Spinal cord (tissue), 10 donors: Measurements from ENCODE around the gene MED15. TPM values are rescaled to one million over a fixed set of nuclear protein-coding genes. Genes with fewer than 3 reads are reported as not detected.
"Not testable (repeated sequence)": the region's sequence is repeated elsewhere in the genome, so short reads cannot be mapped to it uniquely, and the experiment has no call there.

Source experiments
- DNase-seq, 6 donors: peaks; one replicate each; pipeline versions ENCODE4 v3.0.0 to v3.0.0-alpha.2; 2013 to 2015; ENCODE audit warnings: low spot score in 6 of 6, low read depth in 4 of 6
- H3K27ac ChIP-seq: one replicate; pipeline ENCODE4 v1.5.1; 2013; ENCODE audit warnings: low read depth, low read length, control low read depth
- H3K27me3 ChIP-seq: one replicate; pipeline ENCODE4 v1.6.1; 2013; ENCODE audit warnings: low read length; ENCODE audit not compliant: control insufficient read depth, insufficient read depth
- H3K36me3 ChIP-seq: one replicate; pipeline ENCODE4 v1.6.1; 2013; ENCODE audit warnings: low read length; ENCODE audit not compliant: control insufficient read depth, insufficient read depth
- H3K4me1 ChIP-seq: one replicate; pipeline ENCODE4 v1.6.1; 2013; ENCODE audit warnings: low read length; ENCODE audit not compliant: control insufficient read depth, insufficient read depth
- H3K4me3 ChIP-seq: one replicate; pipeline ENCODE4 v1.5.1; 2013; ENCODE audit warnings: low read depth, low read length, control low read depth
- H3K9me3 ChIP-seq: one replicate; pipeline ENCODE4 v1.6.1; 2013; ENCODE audit warnings: low read length; ENCODE audit not compliant: control insufficient read depth, insufficient read depth
- WGBS: methylation state at CpG from one replicate; pipeline ENCODE4 v1.1.5; 2013; ENCODE audit warnings: missing lambda C conversion rate; ENCODE audit not compliant: insufficient coverage; 5-methylcytosine and 5-hydroxymethylcytosine counted together
- polyA plus RNA-seq, 2 donors: library from polyadenylated mRNA; unstranded; fragments of 120-200 nt; gene quantifications; one replicate each; pipeline ENCODE4 v1.2.1, GENCODE V29; 2013; ENCODE audit not compliant: insufficient read length in 2 of 2
- total RNA-seq, 2 donors: library from RNA; depleted of rRNA in 1 of 2; stranded (reverse); fragments of 120-200 nt in 1 of 2; fragments of >200 nt in 1 of 2; gene quantifications; one replicate each; pipeline versions ENCODE4 v1.2.3 to v1.2.4, GENCODE V29; 2013 to 2014
- donor health status: healthy.

MED15 gene
- total and polyA plus RNA-seq, 4 donors: 16.1 to 67.8 (median 36.4) TPM

DNA sequence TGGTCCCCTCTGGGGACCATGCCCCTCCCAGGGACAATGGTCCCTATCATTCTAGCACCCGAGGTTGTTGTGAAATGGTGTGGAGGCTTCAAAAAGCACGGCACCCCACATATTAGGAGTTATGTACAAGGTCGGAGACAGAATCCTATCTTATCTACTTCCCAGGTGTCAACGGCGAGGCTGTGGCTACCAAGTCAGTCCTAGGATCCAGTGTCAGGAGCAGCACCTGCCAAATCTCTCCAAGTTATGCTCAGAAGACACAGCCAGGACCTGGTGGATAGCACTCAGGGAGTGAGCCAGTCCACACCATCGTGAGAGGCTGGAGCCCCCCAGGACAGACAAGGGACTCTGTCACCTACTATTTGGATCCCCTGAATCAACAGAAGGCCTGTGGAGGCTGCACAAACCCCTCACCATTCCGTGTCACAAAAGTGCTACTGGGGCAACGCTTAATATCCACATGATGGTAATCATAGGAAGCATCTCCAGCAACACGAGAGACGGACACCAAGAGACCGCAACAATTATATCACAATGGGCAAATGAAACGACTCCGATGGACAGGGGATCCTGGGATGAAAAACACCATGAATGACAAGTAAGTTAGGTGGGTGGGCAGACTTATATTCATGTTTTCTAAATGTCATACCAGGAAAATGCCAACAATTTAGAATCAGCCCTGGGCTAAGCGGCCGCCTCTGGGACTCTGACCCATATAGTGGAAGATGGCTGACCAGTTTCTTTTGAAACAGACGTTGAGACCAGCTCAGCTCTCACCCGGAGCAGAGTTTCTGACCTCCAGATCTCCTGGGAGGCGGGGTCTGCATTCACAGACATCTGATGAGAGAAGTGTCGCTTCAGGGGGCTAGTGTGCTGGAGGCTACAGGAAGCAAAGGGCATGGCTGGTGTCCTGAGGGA, 108.4 kb downstream of the MED15 start:
- Histone ChIP-seq H3K4me1 (peaks cover 6% of the 10 kb centered on the region), H3K27ac (peak overlapping the region; percentile 21)
- 80% methylated on average over 15 of the region's 19 CpGs for WGBS

GRCh38 chr22:20616451-20617043, 109.1 kb downstream of the MED15 start:
- no peak overlapping the region for H3K4me3 ChIP-seq
- DNase-seq: peak in 1 of 6 donors; percentile 37
- no peaks in the 10 kb centered on the region for H3K36me3 ChIP-seq
- 81% methylated on average over 7 of the region's 10 CpGs for WGBS
- H3K4me1 ChIP-seq: peaks cover 6% of the 10 kb centered on the region
- peak overlapping the region; percentile 21 for H3K27ac ChIP-seq
- H3K9me3 ChIP-seq: no peaks in the 10 kb centered on the region
- no peaks in the 10 kb centered on the region for H3K27me3 ChIP-seq

More for the DNA sequence above, 108.4 kb downstream of the MED15 start:
- no peaks in the 10 kb centered on the region for H3K36me3 ChIP-seq
- no peaks in the 10 kb centered on the region for H3K27me3 ChIP-seq
- H3K4me3 ChIP-seq: no peak overlapping the region
- H3K9me3 ChIP-seq: no peaks in the 10 kb centered on the region
- DNase-seq: no peak

GRCh38 chr22:20618488-20618887, 111.1 kb downstream of the MED15 start:
- no peak overlapping the region for H3K27ac ChIP-seq
- H3K27me3 ChIP-seq: no peaks in the 10 kb centered on the region
- DNase-seq: no peak
- no peaks in the 10 kb centered on the region for H3K9me3 ChIP-seq
- no peaks in the 10 kb centered on the region for H3K4me1 ChIP-seq
- WGBS: 85% methylated on average over 3 of the region's 4 CpGs
- H3K4me3 ChIP-seq: no peak overlapping the region
- no peaks in the 10 kb centered on the region for H3K36me3 ChIP-seq

- no peaks in the 10 kb centered on the region for H3K4me1 ChIP-seq
- no peaks in the 10 kb centered on the region for H3K9me3 ChIP-seq
- H3K27ac ChIP-seq: no peak overlapping the region
- H3K4me3 ChIP-seq: no peak overlapping the region
- no peaks in the 10 kb centered on the region for H3K36me3 ChIP-seq
- H3K27me3 ChIP-seq: no peaks in the 10 kb centered on the region
- no peak for DNase-seq
- WGBS: 94% methylated on average over 7 of the region's 8 CpGs
Observed at GRCh38 chr22:20619045-20619892, 111.9 kb downstream of the MED15 start.

GRCh38 chr22:20619893-20620194, 112.4 kb downstream of the MED15 start:
- H3K4me1 ChIP-seq, H3K9me3 ChIP-seq, DNase-seq, H3K36me3 ChIP-seq, H3K27me3 ChIP-seq, H3K27ac ChIP-seq, H3K4me3 ChIP-seq: not testable (repeated sequence)
- WGBS: 100% methylated on average over 1 of the region's 1 CpG

GRCh38 chr22:20621162-20621561, 113.8 kb downstream of the MED15 start:
- Histone ChIP-seq H3K4me1 (no peaks in the 10 kb centered on the region), H3K9me3 (no peaks in the 10 kb centered on the region), H3K4me3 (no peak overlapping the region), H3K27ac (no peak overlapping the region), H3K36me3 (no peaks in the 10 kb centered on the region), H3K27me3 (no peaks in the 10 kb centered on the region)
- no peak for DNase-seq
- WGBS: no CpG with 5 or more reads among the region's 1 CpG

- Histone ChIP-seq H3K9me3 (no peaks in the 10 kb centered on the region), H3K4me3 (no peak overlapping the region), H3K36me3 (no peaks in the 10 kb centered on the region), H3K27me3 (no peaks in the 10 kb centered on the region), H3K4me1 (no peaks in the 10 kb centered on the region), H3K27ac (no peak overlapping the region)
- DNase-seq: no peak
- 86% methylated on average over 11 of the region's 13 CpGs for WGBS
Observed at GRCh38 chr22:20622650-20623339, 115.4 kb downstream of the MED15 start.

- no peaks in the 10 kb centered on the region for H3K4me1 ChIP-seq
- 83% methylated on average over 5 of the region's 5 CpGs for WGBS
- DNase-seq: no peak
- H3K36me3 ChIP-seq: no peaks in the 10 kb centered on the region
- H3K27me3 ChIP-seq: no peaks in the 10 kb centered on the region
- no peak overlapping the region for H3K4me3 ChIP-seq
- H3K9me3 ChIP-seq: no peaks in the 10 kb centered on the region
- no peak overlapping the region for H3K27ac ChIP-seq
Observed at GRCh38 chr22:20624161-20624616, 116.8 kb downstream of the MED15 start.

GRCh38 chr22:20625270-20625669, 117.9 kb downstream of the MED15 start:
- 100% methylated on average over 1 of the region's 4 CpGs for WGBS
- no peak overlapping the region for H3K27ac ChIP-seq
- no peaks in the 10 kb centered on the region for H3K27me3 ChIP-seq
- H3K9me3 ChIP-seq: no peaks in the 10 kb centered on the region
- no peaks in the 10 kb centered on the region for H3K36me3 ChIP-seq
- H3K4me3 ChIP-seq: no peak overlapping the region
- no peak for DNase-seq
- no peaks in the 10 kb centered on the region for H3K4me1 ChIP-seq
